Measurements from ENCODE around the gene VSIG4.

GRCh38 chrX:65985922-65986588 is 53.8 kb downstream of the VSIG4 start:
- TF ChIP-seq YY1 (IDR thresholded peaks at IDR 0.05; ENCODE audit: low read depth) = no peak
- TF ChIP-seq EP300 (IDR thresholded peaks at IDR 0.05; ENCODE audit: borderline replicate concordance) = no peak
- no peak for TF ChIP-seq CREB1 (IDR thresholded peaks at IDR 0.05; ENCODE audit: low read depth)
- no peak for TF ChIP-seq TEAD4 (IDR thresholded peaks at IDR 0.05)
- no peak for TF ChIP-seq REST (IDR thresholded peaks at IDR 0.05; ENCODE audit: low read depth)
- no peak for TF ChIP-seq CEBPB (IDR thresholded peaks at IDR 0.05)
- no peak for TF ChIP-seq FOXM1 (IDR thresholded peaks at IDR 0.05; ENCODE audit: borderline replicate concordance, low read depth)

All from Ishikawa (cell line).